ENCODE results near the gene HIP1.

The HIP1 gene

DNA sequence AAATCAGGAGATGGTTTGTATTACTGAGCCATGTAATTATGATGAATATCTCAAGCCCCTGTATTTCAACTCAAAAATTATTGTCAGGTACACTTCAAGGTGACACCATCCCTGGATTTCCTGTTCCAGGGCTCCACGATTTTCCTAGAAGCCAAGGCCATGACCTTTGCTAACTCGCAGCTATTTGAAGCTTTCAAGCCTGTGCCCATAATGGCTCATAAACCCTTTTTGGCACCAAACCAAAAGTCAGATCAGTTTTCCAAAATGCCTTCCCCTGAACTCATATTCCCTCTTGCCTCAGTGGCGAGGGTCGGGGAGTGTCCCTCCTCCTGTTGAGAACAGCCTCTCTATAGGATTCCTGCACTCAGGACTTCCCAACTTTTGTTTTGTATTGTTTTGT is 70.8 kb downstream of the HIP1 start:
- no peak for DNase-seq

- DNase-seq, result no peak
Observed at GRCh38 chr7:75663302-75663907, 75.3 kb downstream of the HIP1 start.

GRCh38 chr7:75662579-75663301 is 76.0 kb downstream of the HIP1 start:
- DNase-seq, result peak; percentile 31

DNA sequence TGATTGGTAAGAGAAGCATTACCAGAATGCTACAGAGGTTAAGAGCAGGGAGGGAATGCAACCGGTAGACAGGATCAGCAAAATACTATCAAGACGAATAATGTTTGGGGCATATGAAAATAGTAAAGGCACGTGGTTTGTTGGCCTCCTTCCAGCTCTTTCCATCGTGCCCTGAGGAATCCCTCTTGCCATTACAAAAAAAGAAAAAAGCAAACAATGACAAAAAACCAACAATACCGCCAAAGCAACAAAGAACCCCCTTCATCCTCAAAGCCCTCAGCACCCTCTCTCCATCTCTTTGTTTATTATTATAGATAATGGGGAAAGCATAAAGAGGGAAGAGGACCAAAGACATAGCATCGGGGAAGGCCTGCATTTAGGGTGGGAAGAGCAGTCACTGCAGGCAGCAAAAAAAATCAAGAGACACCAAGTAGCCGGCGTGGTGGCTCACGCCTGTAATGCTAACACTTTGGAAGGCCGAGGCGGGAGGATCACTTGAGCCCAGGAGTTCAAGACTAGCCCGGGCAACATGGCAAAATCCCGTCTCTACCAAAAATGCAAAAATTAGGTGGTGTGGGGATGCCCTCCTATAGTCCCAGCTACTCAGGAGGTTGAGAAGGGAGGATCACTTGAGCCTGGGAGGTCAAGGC is 78.0 kb downstream of the HIP1 start:
- no peak for DNase-seq

GRCh38 chr7:75658802-75659201 is 79.9 kb downstream of the HIP1 start:
- no peak for DNase-seq

GRCh38 chr7:75658369-75658768 is 80.4 kb downstream of the HIP1 start:
- no peak for DNase-seq

- DNase-seq, result no peak
Observed at GRCh38 chr7:75657866-75658265, 80.9 kb downstream of the HIP1 start.

GRCh38 chr7:75656740-75657139 is 82.0 kb downstream of the HIP1 start:
- no peak for DNase-seq

- no peak for DNase-seq
Observed at GRCh38 chr7:75655536-75655935, 83.2 kb downstream of the HIP1 start.

DNA sequence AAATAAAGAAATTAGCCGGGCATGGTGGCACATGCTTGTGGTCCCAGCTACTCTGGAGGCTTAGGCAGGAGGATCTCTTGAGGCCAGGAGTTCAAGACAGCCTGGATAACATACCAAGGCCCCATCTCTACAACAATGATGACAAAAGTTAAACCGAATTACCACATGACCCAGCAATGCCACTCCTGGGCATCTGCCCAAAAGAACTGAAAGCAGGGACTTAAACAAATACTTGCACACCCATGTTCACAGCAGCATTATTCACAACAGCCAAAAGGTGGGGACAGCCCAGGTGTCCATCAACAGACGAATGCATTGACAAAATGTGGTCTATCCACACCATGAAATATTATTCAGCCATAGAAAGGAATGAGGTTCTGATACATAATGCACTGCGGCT is 83.9 kb downstream of the HIP1 start:
- no peak for DNase-seq

GRCh38 chr7:75653651-75654050 is 85.1 kb downstream of the HIP1 start:
- DNase-seq, result no peak

- DNase-seq, result no peak
Observed at GRCh38 chr7:75652788-75653187, 86.0 kb downstream of the HIP1 start.

DNA sequence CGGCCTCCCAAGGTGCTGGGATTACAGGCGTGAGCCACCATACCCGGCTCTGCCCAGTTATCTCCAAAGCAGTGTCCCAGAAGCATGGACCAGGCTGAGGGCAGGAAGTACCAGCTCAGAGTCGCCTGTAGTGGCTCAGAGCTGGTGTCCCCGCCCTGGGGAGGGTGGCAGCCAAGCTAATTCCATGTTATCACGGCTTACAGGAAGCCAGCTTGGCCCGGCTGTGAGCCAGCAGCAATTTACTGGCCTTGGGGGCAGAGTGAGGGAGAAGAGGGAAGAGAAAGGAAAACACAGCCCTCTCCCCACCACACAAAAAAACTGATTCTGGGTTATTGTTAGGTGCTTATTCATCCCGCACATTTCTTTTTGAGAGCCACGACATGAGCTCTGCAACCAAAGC is 88.1 kb downstream of the HIP1 start:
- DNase-seq, result no peak

DNA sequence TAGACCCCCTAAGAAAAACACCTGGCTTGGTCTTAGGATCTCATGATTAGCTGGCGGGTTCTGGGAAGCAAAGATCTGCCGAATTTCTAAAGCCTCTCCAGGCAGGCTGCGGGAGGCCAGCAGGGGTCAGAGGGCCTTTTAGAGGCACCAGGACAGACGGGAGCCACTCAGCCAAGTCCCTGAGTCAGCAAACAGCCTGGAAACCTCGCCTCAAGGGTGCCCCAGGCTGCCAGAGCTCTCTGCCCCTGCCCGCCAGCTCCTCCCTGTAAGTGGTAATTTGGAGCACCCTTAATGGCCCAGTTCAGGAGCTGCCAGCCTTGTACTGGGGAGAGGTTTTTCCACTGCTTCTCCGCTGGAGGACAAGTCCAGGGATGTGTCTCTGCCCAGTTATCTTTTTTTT is 88.7 kb downstream of the HIP1 start:
- DNase-seq, result no peak

- no peak for DNase-seq
Observed at GRCh38 chr7:75649462-75649861, 89.3 kb downstream of the HIP1 start.

DNA sequence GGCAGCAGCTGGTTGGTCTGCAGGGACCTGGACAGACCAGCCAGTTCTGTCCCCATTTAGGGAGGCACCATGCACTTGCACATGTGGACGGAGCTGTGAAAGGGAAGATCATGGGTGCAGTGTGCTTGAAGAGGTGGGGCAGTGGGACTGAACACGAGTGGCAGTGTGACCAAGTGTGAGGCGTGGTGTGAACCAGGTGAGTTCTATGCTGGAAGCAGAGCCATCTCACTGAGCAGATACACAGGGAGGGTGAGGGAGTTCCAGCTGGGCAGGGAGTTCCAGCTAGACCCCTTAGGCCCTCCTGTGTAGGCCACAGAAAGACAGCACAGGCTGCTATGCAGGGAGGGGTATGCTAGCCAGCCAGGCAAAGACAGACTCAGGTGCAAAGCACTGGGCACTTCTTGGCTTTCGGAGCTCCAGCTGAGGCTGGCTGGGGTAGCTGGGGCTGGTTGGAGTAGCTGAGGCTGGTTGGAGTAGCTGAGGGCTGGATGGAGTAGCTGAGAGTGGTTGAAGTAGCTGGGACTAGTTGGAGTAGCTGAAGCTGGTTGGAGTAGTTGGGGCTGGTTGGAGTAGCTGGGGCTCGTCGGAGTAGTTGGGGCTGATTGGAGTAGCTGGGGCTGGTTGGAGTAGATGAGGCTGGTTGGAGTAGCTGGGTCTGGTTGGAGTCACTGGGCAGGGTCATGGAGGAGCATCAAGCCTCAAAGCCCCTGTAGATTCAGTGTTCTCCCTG is 90.9 kb downstream of the HIP1 start:
- no peak for DNase-seq

GRCh38 chr7:75646571-75647102 is 92.1 kb downstream of the HIP1 start:
- no peak for DNase-seq

GRCh38 chr7:75645570-75645969 is 93.2 kb downstream of the HIP1 start:
- no peak for DNase-seq

GRCh38 chr7:75644589-75644988 is 94.2 kb downstream of the HIP1 start:
- DNase-seq, result no peak

- DNase-seq, result peak; percentile 83
Observed at GRCh38 chr7:75642810-75643486, 95.8 kb downstream of the HIP1 start.

- DNase-seq, result no peak
Observed at GRCh38 chr7:75640201-75640600, 98.5 kb downstream of the HIP1 start.

DNA sequence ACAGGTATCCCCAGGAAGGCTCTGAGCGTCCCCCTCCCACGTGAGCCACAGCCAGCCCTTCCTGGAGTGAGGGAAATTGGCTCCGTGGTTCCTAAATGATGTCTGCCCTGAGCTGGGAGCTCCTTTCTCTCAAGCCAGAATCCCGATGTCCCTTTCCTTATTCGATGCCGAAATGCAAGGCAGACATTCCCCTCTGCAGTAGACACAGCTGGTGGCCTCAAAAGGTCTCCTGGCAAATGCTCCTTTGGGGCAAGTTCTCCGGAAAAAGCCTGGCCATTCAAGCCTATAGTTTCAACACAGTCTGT is 98.9 kb downstream of the HIP1 start:
- DNase-seq, result no peak

Measured in activated CD4-positive, alpha-beta T cell treated with anti-CD3 and anti-CD28 coated beads, Interleukin-10, Interleukin-2, amounts not matched to agents 100 ng/mL and 50 ng/mL, durations not matched to agents 16 hours and 8 hours (primary cell).